SK-N-SH (cell line): ENCODE measurements around the gene CT45A1.
"Not testable (repeated sequence)": the region's sequence is repeated elsewhere in the genome, so short reads cannot be mapped to it uniquely, and the experiment has no call there.

ENCODE experiments used
- CTCF ChIP-seq: fragments of 200-600 bp; sonication (generic); IDR thresholded peaks from 2 replicates; pipeline ENCODE4 v1.6.1; 2017; ENCODE audit warnings: antibody characterized with exemption, mild to moderate bottlenecking, moderate library complexity
- EZH2phosphoT487 ChIP-seq: fragments of 200-600 bp; sonication (generic); IDR thresholded peaks from 2 replicates; pipeline ENCODE4 v1.6.1; 2017; ENCODE audit warnings: low read depth, mixed run types, mild to moderate bottlenecking, antibody characterized with exemption, moderate library complexity, borderline replicate concordance
- GABPA ChIP-seq: IDR thresholded peaks from 2 replicates; pipeline ENCODE4 v1.4.0; 2012; ENCODE audit warnings: low read depth, mild to moderate bottlenecking
- NFIC ChIP-seq: IDR thresholded peaks from 2 replicates; pipeline ENCODE4 v1.4.0; 2012; ENCODE audit warnings: borderline replicate concordance
- POLR2AphosphoS5 ChIP-seq: IDR thresholded peaks from 2 replicates; pipeline ENCODE4 v1.6.1; 2012; ENCODE audit warnings: low read depth, low read length
- REST ChIP-seq: IDR thresholded peaks from 2 replicates; pipeline ENCODE4 v1.6.1; 2012; ENCODE audit warnings: mild to moderate bottlenecking, low read depth, low read length, moderate library complexity
- SIN3A ChIP-seq: IDR thresholded peaks from 2 replicates; pipeline ENCODE4 v1.6.1; 2012; ENCODE audit warnings: low read depth, mild to moderate bottlenecking, low read length, moderate library complexity, borderline replicate concordance

- not testable (repeated sequence) for TF ChIP-seq SIN3A, GABPA, EZH2phosphoT487, CTCF, REST, POLR2AphosphoS5, NFIC
Observed at GRCh38 chrX:135672979-135673378, 40.5 kb upstream of the CT45A1 start.
